Central memory CD8-positive, alpha-beta T cell (primary cell): ENCODE data around the gene MMRN2.
"Not testable (repeated sequence)": the region's sequence is repeated elsewhere in the genome, so short reads cannot be mapped to it uniquely, and the experiment has no call there.

Source experiments
- ATAC-seq: fragments of 150-1000 bp; cut with Tn5 transposase; replicated peaks from 2 replicates; pipeline ENCODE4 v1.10.0; 2022; ENCODE audit warnings: mild to moderate bottlenecking, moderate FRiP score, moderate number of reproducible peaks; ENCODE audit not compliant: poor library complexity, severe bottlenecking; ENCODE audit errors: extremely low read depth
- DNase-seq, 2 donors: peaks; one replicate each; pipeline ENCODE4 v3.0.0; 2021; ENCODE audit warnings: low spot score in 2 of 2
- H3K27ac Mint-ChIP-seq: one replicate; pipeline ENCODE4 v1.8.0; 2022; ENCODE audit warnings: low read depth, mild to moderate bottlenecking, moderate library complexity, mixed read lengths
- H3K27me3 Mint-ChIP-seq: one replicate; pipeline ENCODE4 v1.8.0; 2022; ENCODE audit warnings: mixed read lengths
- H3K36me3 Mint-ChIP-seq: one replicate; pipeline ENCODE4 v1.8.0; 2022; ENCODE audit warnings: mild to moderate bottlenecking, moderate library complexity, mixed read lengths; ENCODE audit not compliant: insufficient read depth
- H3K4me1 Mint-ChIP-seq: one replicate; pipeline ENCODE4 v1.8.0; 2022; ENCODE audit warnings: mixed read lengths
- H3K4me3 Mint-ChIP-seq: one replicate; pipeline ENCODE4 v1.8.0; 2022; ENCODE audit warnings: mild to moderate bottlenecking, moderate library complexity, mixed read lengths
- H3K9me3 Mint-ChIP-seq: one replicate; pipeline ENCODE4 v1.8.0; 2022; ENCODE audit warnings: mixed read lengths

Gene MMRN2

DNA sequence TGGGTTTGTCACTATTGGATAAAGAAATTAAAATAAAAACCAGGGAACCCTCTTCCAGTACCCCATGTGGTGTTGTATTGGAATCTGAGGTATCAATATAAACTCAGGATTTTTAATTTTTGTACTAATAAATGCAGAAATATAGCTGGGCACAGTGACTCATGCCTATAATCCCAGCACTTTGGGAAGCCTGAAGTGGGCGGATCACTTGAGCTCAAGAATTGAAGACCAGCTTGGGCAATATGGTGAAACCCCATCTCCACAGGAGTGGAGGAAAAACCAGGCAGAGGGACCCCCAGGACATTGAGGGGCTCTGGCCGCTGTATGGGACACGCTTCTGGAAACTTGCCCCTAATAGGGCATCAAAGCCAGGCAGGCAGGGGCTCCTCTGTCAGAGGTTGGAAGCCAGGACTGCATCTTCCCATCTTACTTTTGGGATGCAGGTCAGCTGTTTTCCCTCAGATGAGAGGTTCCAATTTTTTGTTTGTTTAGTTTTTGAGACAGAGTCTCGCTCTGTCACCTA lies 21.9 kb upstream of the MMRN2 start:
- Mint-ChIP-seq H3K36me3 (no peaks in the 10 kb centered on the region), H3K9me3 (no peaks in the 10 kb centered on the region), H3K4me1 (no peaks in the 10 kb centered on the region), H3K4me3 (no peak overlapping the region), H3K27me3 (no peaks in the 10 kb centered on the region), H3K27ac (no peak overlapping the region)
- no peak for DNase-seq
- no peak for ATAC-seq

DNA sequence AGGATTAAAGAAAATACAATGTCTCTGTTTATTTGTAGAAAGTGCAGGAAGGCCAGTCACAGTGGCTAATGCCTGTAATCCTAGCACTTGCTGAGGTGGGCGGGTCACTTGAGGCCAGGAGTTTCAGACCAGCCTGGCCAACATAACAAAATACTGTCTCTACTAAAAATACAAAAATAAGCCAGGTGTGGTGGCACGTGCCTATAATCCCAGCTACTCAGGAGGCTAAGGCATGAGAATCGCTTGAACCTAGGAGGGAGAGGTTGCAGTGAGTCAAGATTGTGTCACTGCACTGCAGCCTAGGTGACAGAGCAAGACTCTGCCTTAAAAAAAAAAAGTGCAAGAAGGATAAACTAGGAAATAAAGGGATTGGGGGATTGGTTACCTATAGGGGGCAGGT lies 21.0 kb upstream of the MMRN2 start:
- not testable (repeated sequence) for H3K4me1 Mint-ChIP-seq, H3K9me3 Mint-ChIP-seq, DNase-seq, H3K4me3 Mint-ChIP-seq, H3K36me3 Mint-ChIP-seq, H3K27ac Mint-ChIP-seq, H3K27me3 Mint-ChIP-seq, ATAC-seq

DNA sequence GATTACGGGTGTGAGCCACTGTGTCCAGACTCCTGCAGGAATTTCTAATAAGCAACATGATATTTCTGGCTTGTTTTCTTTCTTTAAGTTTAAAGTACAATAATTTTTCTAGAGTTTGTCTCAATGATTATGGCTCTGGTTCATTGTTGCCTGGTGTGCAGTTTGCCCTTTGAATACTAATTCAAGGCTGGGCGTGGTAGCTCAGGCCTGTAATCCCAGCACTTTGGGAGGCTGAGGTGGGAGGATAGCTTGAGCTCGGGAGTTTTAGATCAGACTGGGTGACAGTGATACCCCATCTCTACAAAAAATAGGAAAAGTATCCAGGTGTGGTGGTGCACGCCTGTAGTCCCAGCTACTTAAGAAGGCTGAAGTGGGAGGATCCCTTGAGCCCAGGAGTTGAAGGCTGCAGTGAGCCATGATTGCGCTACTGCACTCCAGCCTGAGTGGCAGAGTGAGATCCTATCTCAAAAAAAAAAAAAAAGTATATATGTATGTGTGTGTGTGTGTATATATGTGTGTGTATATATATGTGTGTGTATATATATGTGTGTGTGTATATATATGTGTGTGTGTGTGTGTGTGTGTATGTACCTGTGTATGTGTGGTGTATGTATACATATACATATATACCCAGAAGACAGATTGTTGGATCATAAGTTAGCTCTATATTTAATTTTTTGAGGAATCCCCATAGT lies 19.1 kb upstream of the MMRN2 start:
- DNase-seq (no peak), ATAC-seq (no peak)
- H3K4me1 Mint-ChIP-seq = peaks cover 11% of the 10 kb centered on the region
- peaks cover 4% of the 10 kb centered on the region for H3K36me3 Mint-ChIP-seq
- H3K27me3 Mint-ChIP-seq = no peaks in the 10 kb centered on the region
- H3K9me3 Mint-ChIP-seq = no peaks in the 10 kb centered on the region
- no peak overlapping the region for H3K27ac Mint-ChIP-seq
- no peak overlapping the region for H3K4me3 Mint-ChIP-seq

GRCh38 chr10:86974484-86974883 lies 17.1 kb upstream of the MMRN2 start:
- ATAC-seq (no peak), DNase-seq (no peak)
- Mint-ChIP-seq H3K36me3 (peaks cover 7% of the 10 kb centered on the region), H3K27ac (peak overlapping the region; percentile 27), H3K4me3 (no peak overlapping the region), H3K4me1 (peaks cover 15% of the 10 kb centered on the region), H3K9me3 (no peaks in the 10 kb centered on the region), H3K27me3 (no peaks in the 10 kb centered on the region)

GRCh38 chr10:86972613-86973380 lies 15.4 kb upstream of the MMRN2 start:
- peaks cover 15% of the 10 kb centered on the region for H3K4me1 Mint-ChIP-seq
- no peak for ATAC-seq

DNA sequence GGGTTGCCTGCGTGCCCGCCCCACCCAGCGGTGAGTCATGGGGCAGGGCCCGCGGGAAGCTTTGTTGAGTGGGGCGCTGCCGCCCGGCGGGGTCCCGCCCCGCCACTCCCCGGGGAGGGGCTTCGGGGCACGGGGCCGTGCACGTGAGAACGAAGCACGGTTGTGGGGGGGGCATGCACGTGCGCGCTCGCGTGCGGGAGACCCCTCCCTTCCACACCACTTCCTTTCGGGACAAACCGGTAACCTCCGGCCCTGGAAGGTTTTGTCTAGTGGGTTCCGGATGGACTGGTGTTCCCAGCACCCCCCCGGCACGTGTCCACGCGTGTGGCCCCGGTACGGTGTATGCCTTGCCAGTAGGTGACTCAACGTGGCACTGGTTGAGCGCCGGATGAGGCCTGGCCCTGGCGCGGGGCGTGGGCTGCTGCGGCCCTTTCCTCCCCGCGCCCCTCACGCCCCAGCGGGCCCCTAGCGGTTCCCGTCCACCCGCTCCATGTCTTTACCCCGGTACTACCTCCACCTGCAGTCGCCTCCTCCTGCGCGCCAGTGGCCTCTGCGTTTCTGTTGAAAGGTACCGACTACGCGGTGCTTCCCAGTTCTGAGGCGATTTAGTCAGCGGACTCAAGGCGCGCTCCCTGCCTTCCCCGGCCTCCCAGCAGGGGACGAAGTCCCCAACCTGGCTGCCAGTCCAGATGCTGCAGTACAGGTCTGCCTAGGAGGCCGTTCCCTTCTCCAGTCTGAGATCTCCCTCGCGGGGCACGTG lies 14.0 kb upstream of the MMRN2 start:
- Mint-ChIP-seq H3K9me3 (no peaks in the 10 kb centered on the region), H3K36me3 (peaks cover 10% of the 10 kb centered on the region), H3K4me3 (peak overlapping the region; percentile 77), H3K27me3 (no peaks in the 10 kb centered on the region), H3K4me1 (peaks cover 23% of the 10 kb centered on the region), H3K27ac (peak overlapping the region; percentile 93)
- ATAC-seq = peak; percentile 87
- peak; percentile 82 to 92 for DNase-seq

More at GRCh38 chr10:86972613-86973380, 15.4 kb upstream of the MMRN2 start:
- H3K36me3 Mint-ChIP-seq = peaks cover 7% of the 10 kb centered on the region
- H3K9me3 Mint-ChIP-seq = no peaks in the 10 kb centered on the region
- H3K4me3 Mint-ChIP-seq = peak overlapping the region; percentile 60
- no peak for DNase-seq
- peak overlapping the region; percentile 66 for H3K27ac Mint-ChIP-seq
- H3K27me3 Mint-ChIP-seq = no peaks in the 10 kb centered on the region

- peaks cover 28% of the 10 kb centered on the region for H3K4me1 Mint-ChIP-seq
- no peaks in the 10 kb centered on the region for H3K27me3 Mint-ChIP-seq
- H3K27ac Mint-ChIP-seq = peak overlapping the region; percentile 93
- DNase-seq = no peak
- H3K36me3 Mint-ChIP-seq = peaks cover 10% of the 10 kb centered on the region
- H3K4me3 Mint-ChIP-seq = peak overlapping the region; percentile 77
- no peaks in the 10 kb centered on the region for H3K9me3 Mint-ChIP-seq
- no peak for ATAC-seq
These were observed 13.5 kb upstream of the MMRN2 start for GRCh38 chr10:86970982-86971231.

- Mint-ChIP-seq H3K4me1 (peaks cover 31% of the 10 kb centered on the region), H3K36me3 (peaks cover 10% of the 10 kb centered on the region), H3K27me3 (no peaks in the 10 kb centered on the region), H3K4me3 (peak overlapping the region; percentile 77), H3K27ac (peak overlapping the region; percentile 93), H3K9me3 (no peaks in the 10 kb centered on the region)
- ATAC-seq (no peak), DNase-seq (no peak)
These were observed 13.0 kb upstream of the MMRN2 start for GRCh38 chr10:86970162-86970981.

DNA sequence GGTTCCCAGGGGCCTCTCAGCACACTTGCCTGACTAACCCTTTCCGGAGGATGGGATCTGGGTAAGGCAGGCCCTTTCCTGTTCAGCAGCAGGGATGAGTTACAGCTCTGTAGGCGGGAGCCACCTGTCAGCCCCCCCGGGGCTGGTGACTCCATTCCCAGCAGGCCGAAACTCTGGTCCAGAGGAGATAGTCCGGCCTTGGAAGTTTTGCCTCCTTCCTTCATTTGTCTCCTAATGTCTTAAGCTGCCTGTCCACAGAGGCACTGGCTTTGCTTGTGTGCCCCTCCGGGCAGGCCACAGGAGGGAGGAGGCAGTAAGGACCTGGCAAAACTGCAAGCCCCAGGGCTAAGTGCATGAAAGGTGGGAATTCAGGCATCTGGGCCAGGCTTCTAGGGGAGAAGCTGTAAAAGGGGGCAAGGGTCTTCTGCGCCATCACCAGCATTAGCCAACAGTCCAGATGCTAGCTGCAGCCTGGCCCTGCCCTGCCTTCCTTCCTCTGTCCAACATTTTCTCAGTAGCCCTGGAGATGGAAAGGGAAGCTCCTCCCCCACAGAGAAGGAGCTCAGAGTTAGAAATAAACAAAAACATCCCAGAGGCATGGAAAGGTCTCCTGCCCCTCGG lies 12.1 kb upstream of the MMRN2 start:
- no peak overlapping the region for H3K27ac Mint-ChIP-seq
- H3K36me3 Mint-ChIP-seq = peaks cover 12% of the 10 kb centered on the region
- H3K4me1 Mint-ChIP-seq = peaks cover 31% of the 10 kb centered on the region
- ATAC-seq = no peak
- no peaks in the 10 kb centered on the region for H3K27me3 Mint-ChIP-seq
- DNase-seq = no peak
- no peak overlapping the region for H3K4me3 Mint-ChIP-seq
- no peaks in the 10 kb centered on the region for H3K9me3 Mint-ChIP-seq

- peaks cover 31% of the 10 kb centered on the region for H3K4me1 Mint-ChIP-seq
- no peaks in the 10 kb centered on the region for H3K27me3 Mint-ChIP-seq
- no peak for DNase-seq
- no peak overlapping the region for H3K27ac Mint-ChIP-seq
- H3K36me3 Mint-ChIP-seq = peaks cover 12% of the 10 kb centered on the region
- no peaks in the 10 kb centered on the region for H3K9me3 Mint-ChIP-seq
- no peak overlapping the region for H3K4me3 Mint-ChIP-seq
- ATAC-seq = no peak
These were observed 11.6 kb upstream of the MMRN2 start for GRCh38 chr10:86968994-86969355.

- Mint-ChIP-seq H3K9me3 (no peaks in the 10 kb centered on the region), H3K4me3 (no peak within 1 kb of the TSS), H3K4me1 (peaks cover 31% of the 10 kb centered on the region), H3K27ac (no peak within 1 kb of the TSS), H3K27me3 (no peaks in the 10 kb centered on the region), H3K36me3 (peaks cover 12% of the 10 kb centered on the region)
- ATAC-seq (no peak), DNase-seq (no peak)
These were observed 11.0 kb upstream of the MMRN2 start, which contains the start of gene ADIRF for GRCh38 chr10:86968271-86968993. Gene ADIRF, plus strand, starts transcription at chr10:86968482. Its CDS starts 63 bp downstream, at chr10:86968545.
